Measurements from ENCODE around the gene MITF.

The MITF gene

GRCh38 chr3:69868841-69869420, 129.7 kb downstream of the MITF start:
- Mint-ChIP-seq H3K4me1 (peaks cover 2% of the 10 kb centered on the region), H3K27ac (no peak overlapping the region), H3K36me3 (ENCODE audit: low read depth) (no peaks in the 10 kb centered on the region), H3K9me3 (no peaks in the 10 kb centered on the region), H3K27me3 (no peaks in the 10 kb centered on the region), H3K4me3 (no peak overlapping the region)
- no peak for DNase-seq
- no peak for ATAC-seq

GRCh38 chr3:69869643-69870042, 130.4 kb downstream of the MITF start:
- no peaks in the 10 kb centered on the region for H3K9me3 Mint-ChIP-seq
- H3K4me1 Mint-ChIP-seq = peaks cover 2% of the 10 kb centered on the region
- no peaks in the 10 kb centered on the region for H3K36me3 Mint-ChIP-seq (ENCODE audit: low read depth)
- no peak overlapping the region for H3K4me3 Mint-ChIP-seq
- H3K27ac Mint-ChIP-seq = no peak overlapping the region
- no peak for ATAC-seq
- H3K27me3 Mint-ChIP-seq = no peaks in the 10 kb centered on the region
- no peak for DNase-seq

- H3K27ac Mint-ChIP-seq = no peak overlapping the region
- H3K9me3 Mint-ChIP-seq = no peaks in the 10 kb centered on the region
- ATAC-seq (no peak), DNase-seq (no peak)
- peaks cover 2% of the 10 kb centered on the region for H3K4me1 Mint-ChIP-seq
- H3K36me3 Mint-ChIP-seq (ENCODE audit: low read depth) = no peaks in the 10 kb centered on the region
- no peak overlapping the region for H3K4me3 Mint-ChIP-seq
- no peaks in the 10 kb centered on the region for H3K27me3 Mint-ChIP-seq
These were observed 132.0 kb downstream of the MITF start for GRCh38 chr3:69871251-69871650.

GRCh38 chr3:69871868-69872267, 132.6 kb downstream of the MITF start:
- no peaks in the 10 kb centered on the region for H3K27me3 Mint-ChIP-seq
- no peak overlapping the region for H3K27ac Mint-ChIP-seq
- no peak overlapping the region for H3K4me3 Mint-ChIP-seq
- no peak for ATAC-seq
- H3K36me3 Mint-ChIP-seq (ENCODE audit: low read depth) = no peaks in the 10 kb centered on the region
- peaks cover 2% of the 10 kb centered on the region for H3K4me1 Mint-ChIP-seq
- no peaks in the 10 kb centered on the region for H3K9me3 Mint-ChIP-seq
- DNase-seq = no peak

- Mint-ChIP-seq H3K4me1 (peaks cover 2% of the 10 kb centered on the region), H3K4me3 (no peak overlapping the region), H3K36me3 (ENCODE audit: low read depth) (no peaks in the 10 kb centered on the region), H3K9me3 (no peaks in the 10 kb centered on the region), H3K27ac (no peak overlapping the region), H3K27me3 (no peaks in the 10 kb centered on the region)
- no peak for DNase-seq
- ATAC-seq = no peak
These were observed 133.6 kb downstream of the MITF start for GRCh38 chr3:69872783-69873378.

GRCh38 chr3:69876073-69876472, 136.8 kb downstream of the MITF start:
- no peak overlapping the region for H3K27ac Mint-ChIP-seq
- no peaks in the 10 kb centered on the region for H3K36me3 Mint-ChIP-seq (ENCODE audit: low read depth)
- ATAC-seq (no peak), DNase-seq (no peak)
- peaks cover 2% of the 10 kb centered on the region for H3K4me1 Mint-ChIP-seq
- H3K4me3 Mint-ChIP-seq = no peak overlapping the region
- no peaks in the 10 kb centered on the region for H3K9me3 Mint-ChIP-seq
- H3K27me3 Mint-ChIP-seq = no peaks in the 10 kb centered on the region

DNA sequence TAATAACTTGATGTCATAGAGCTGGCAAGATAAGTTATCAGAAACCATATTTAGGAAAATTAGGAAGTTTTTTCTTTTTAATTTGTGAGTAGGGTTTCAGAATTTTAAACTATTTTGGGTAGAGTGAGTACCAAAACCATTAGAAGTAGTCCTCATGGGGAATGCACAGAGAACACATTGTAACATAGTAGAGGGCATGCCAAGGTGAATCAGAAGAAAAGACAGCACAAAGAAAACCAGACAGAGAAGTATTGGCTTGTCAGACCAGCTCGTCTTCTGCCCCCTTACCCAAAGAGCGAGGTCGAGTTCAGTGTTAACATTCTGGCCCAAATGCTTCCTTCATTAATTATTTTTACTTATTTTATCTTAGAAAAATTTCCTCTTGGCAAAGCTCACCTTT, 139.0 kb downstream of the MITF start:
- ATAC-seq (no peak), DNase-seq (no peak)
- H3K4me3 Mint-ChIP-seq = no peak overlapping the region
- H3K36me3 Mint-ChIP-seq (ENCODE audit: low read depth) = no peaks in the 10 kb centered on the region
- no peak overlapping the region for H3K27ac Mint-ChIP-seq
- H3K27me3 Mint-ChIP-seq = no peaks in the 10 kb centered on the region
- no peaks in the 10 kb centered on the region for H3K4me1 Mint-ChIP-seq
- no peaks in the 10 kb centered on the region for H3K9me3 Mint-ChIP-seq

DNA sequence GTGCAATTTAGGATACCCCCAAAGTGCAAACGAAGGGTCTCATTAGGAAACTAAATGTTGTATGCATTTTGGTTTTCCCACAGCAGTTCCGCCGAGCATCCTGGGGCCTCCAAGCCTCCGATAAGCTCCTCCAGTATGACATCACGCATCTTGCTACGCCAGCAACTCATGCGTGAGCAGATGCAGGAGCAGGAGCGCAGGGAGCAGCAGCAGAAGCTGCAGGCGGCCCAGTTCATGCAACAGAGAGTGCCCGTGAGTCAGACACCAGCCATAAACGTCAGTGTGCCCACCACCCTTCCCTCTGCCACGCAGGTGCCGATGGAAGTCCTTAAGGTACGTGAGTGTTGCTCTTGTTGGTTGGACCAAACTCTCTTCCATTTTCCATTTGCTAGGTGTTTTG, 139.8 kb downstream of the MITF start:
- Mint-ChIP-seq H3K4me1 (no peaks in the 10 kb centered on the region), H3K27me3 (no peaks in the 10 kb centered on the region), H3K4me3 (no peak overlapping the region), H3K36me3 (ENCODE audit: low read depth) (no peaks in the 10 kb centered on the region), H3K9me3 (no peaks in the 10 kb centered on the region), H3K27ac (no peak overlapping the region)
- no peak for ATAC-seq
- DNase-seq = no peak

GRCh38 chr3:69880069-69880640, 140.9 kb downstream of the MITF start:
- Mint-ChIP-seq H3K36me3 (ENCODE audit: low read depth) (no peaks in the 10 kb centered on the region), H3K27me3 (no peaks in the 10 kb centered on the region), H3K4me3 (no peak overlapping the region), H3K4me1 (no peaks in the 10 kb centered on the region), H3K9me3 (no peaks in the 10 kb centered on the region), H3K27ac (no peak overlapping the region)
- ATAC-seq = no peak
- DNase-seq = no peak

DNA sequence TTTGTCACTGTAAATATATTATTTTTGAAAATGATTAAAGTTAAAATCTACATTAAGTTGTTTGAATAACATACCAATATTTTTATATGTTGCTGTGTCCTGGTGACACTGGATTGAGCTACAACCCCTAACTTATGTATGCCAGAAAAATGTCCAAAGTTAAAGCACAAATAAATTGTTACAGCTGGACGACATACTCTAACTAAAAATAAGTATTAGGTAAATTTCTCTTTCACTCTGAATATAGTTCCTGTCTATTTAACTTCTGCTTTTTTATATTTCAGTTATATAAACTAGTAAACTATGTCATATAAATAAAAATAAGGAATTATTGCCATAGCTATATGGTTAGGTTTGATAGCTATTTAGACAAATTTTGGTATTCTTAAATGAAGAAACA, 141.8 kb downstream of the MITF start:
- no peak overlapping the region for H3K4me3 Mint-ChIP-seq
- H3K27me3 Mint-ChIP-seq = no peaks in the 10 kb centered on the region
- H3K36me3 Mint-ChIP-seq (ENCODE audit: low read depth) = no peaks in the 10 kb centered on the region
- H3K4me1 Mint-ChIP-seq = no peaks in the 10 kb centered on the region
- DNase-seq (no peak), ATAC-seq (no peak)
- no peak overlapping the region for H3K27ac Mint-ChIP-seq
- no peaks in the 10 kb centered on the region for H3K9me3 Mint-ChIP-seq

DNA sequence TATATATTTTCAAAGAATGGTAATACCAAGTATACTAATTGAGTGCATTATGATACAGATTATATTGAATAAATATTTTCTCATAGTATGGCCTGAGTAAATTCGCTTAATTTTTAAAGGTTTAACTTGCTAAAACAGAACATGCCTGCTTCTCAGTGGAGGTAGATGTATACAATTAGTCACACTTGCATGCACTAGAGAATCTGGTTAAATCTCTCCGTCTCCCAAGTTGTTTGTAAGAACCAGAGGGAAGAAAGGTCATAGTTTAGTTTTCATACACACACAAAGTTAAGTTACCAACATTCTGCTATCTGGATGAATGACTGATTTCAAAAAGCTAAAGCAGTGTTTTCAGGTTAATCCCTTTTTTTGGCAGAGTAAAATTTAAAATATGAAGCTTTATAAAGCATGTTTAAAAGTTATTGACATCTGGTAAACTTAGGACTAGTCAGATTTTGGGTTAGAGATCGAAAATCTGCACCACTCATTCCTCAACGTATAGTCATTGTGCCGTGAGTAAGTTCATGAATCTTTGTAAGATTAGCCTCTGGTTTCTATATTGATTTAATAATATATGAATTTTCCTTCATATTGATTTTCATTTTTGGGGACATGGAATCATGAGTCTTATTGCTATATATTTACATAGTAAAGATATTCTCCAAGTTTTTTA, 142.6 kb downstream of the MITF start:
- no peaks in the 10 kb centered on the region for H3K36me3 Mint-ChIP-seq (ENCODE audit: low read depth)

DNA sequence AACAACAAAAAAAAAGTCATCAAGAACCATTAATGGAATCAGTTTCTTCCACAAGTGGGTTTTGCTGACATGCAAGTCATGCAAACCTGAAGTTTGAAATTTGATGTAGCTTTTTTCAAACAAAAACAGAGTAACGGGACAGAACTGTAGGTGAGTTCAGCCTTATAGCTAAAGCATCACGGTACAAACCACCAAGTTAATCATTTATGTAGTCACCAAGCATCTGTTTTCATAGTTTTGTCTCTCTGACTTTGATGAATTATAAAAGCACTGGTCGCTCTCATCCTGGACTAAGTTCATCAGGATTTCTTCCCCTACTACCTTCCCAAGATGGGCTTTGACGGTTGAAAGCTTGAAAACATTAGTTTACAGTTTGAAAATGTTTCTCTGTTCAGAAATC, 143.3 kb downstream of the MITF start:
- H3K27me3 Mint-ChIP-seq = no peaks in the 10 kb centered on the region
- H3K4me3 Mint-ChIP-seq = no peak overlapping the region
- ATAC-seq = no peak
- H3K36me3 Mint-ChIP-seq (ENCODE audit: low read depth) = no peaks in the 10 kb centered on the region
- H3K27ac Mint-ChIP-seq = no peak overlapping the region
- no peaks in the 10 kb centered on the region for H3K4me1 Mint-ChIP-seq
- H3K9me3 Mint-ChIP-seq = no peaks in the 10 kb centered on the region
- DNase-seq = no peak

More for the DNA sequence above, 142.6 kb downstream of the MITF start:
- no peaks in the 10 kb centered on the region for H3K27me3 Mint-ChIP-seq
- ATAC-seq (no peak), DNase-seq (no peak)
- no peaks in the 10 kb centered on the region for H3K9me3 Mint-ChIP-seq
- H3K4me3 Mint-ChIP-seq = no peak overlapping the region
- no peak overlapping the region for H3K27ac Mint-ChIP-seq
- H3K4me1 Mint-ChIP-seq = no peaks in the 10 kb centered on the region

- H3K36me3 Mint-ChIP-seq (ENCODE audit: low read depth) = no peaks in the 10 kb centered on the region
- H3K9me3 Mint-ChIP-seq = no peaks in the 10 kb centered on the region
- ATAC-seq (no peak), DNase-seq (no peak)
- no peak overlapping the region for H3K4me3 Mint-ChIP-seq
- no peaks in the 10 kb centered on the region for H3K27me3 Mint-ChIP-seq
- no peak overlapping the region for H3K27ac Mint-ChIP-seq
- H3K4me1 Mint-ChIP-seq = peaks cover 2% of the 10 kb centered on the region
These were observed 149.0 kb downstream of the MITF start for GRCh38 chr3:69888040-69888942.

DNA sequence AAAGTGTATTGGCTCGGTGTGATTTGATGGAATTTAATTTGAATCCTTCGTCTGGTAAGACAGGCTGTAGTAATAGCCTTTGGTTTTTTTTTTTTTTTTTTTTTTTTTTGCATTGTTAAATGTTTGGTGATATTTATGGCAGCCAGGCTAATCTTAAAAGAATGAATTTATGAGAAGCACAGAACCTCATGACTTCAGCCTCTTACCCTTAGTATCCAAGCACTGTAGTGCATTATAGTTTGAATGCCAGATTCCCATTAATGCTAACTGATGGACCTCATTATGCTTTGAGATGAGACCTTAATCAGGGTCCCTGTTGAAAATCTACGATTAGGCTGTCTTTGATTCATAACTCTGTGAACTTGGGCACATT, 149.7 kb downstream of the MITF start:
- Mint-ChIP-seq H3K36me3 (ENCODE audit: low read depth) (no peaks in the 10 kb centered on the region), H3K27ac (no peak overlapping the region), H3K27me3 (no peaks in the 10 kb centered on the region), H3K4me1 (peaks cover 2% of the 10 kb centered on the region), H3K4me3 (no peak overlapping the region), H3K9me3 (no peaks in the 10 kb centered on the region)
- no peak for DNase-seq
- no peak for ATAC-seq

Data from activated naive CD8-positive, alpha-beta T cell treated with anti-CD3 and anti-CD28 coated beads, Interleukin-2, amount 50 U/mL, for 24 hours (primary cell).